ENCODE data around the gene TES.

The TES gene

DNA sequence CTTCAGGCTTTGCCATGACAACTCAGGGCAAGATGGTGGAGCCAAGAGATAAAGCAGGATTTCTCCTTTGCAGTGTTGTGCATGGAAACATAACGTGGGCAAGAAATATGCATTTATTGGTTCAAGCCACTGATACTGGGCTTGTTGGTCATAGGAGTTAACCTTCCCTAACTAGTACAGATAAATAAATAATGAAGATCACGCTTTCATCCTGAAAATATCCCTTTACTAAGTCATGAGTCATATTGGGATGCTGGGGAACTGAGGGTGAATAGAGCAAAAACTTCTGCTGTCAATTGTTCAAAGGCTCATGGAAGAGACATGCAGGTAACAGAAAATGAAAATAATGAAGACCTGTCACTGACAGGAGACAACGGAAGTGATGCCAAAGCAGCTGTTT is 55.5 kb downstream of the TES start:
- TF ChIP-seq CTCF (IDR thresholded peaks at IDR 0.05; ENCODE audit: extremely low read depth, insufficient read depth, missing control alignments), result no peak
- no peak for DNase-seq (ENCODE audit: low spot score)
- in situ Hi-C loops (cut with MboI; ENCODE audit: low pct_unique_long_range_greater_than_20kb, low sequenced_read_pairs, unreplicated experiment), result loop anchor here (10.0 to 25.0 kb wide), 2 partner anchors 329 to 546 kb away; no protein-coding TSS in a partner anchor

- no peak for TF ChIP-seq CTCF (IDR thresholded peaks at IDR 0.05; ENCODE audit: extremely low read depth, insufficient read depth, missing control alignments)
- in situ Hi-C loops (cut with MboI; ENCODE audit: low pct_unique_long_range_greater_than_20kb, low sequenced_read_pairs, unreplicated experiment), result loop anchor here (10.0 to 25.0 kb wide), 2 partner anchors 325 to 543 kb away; no protein-coding TSS in a partner anchor
- no peak for DNase-seq (ENCODE audit: low spot score)
Measured at GRCh38 chr7:116269466-116269865, 59.1 kb downstream of the TES start.

DNA sequence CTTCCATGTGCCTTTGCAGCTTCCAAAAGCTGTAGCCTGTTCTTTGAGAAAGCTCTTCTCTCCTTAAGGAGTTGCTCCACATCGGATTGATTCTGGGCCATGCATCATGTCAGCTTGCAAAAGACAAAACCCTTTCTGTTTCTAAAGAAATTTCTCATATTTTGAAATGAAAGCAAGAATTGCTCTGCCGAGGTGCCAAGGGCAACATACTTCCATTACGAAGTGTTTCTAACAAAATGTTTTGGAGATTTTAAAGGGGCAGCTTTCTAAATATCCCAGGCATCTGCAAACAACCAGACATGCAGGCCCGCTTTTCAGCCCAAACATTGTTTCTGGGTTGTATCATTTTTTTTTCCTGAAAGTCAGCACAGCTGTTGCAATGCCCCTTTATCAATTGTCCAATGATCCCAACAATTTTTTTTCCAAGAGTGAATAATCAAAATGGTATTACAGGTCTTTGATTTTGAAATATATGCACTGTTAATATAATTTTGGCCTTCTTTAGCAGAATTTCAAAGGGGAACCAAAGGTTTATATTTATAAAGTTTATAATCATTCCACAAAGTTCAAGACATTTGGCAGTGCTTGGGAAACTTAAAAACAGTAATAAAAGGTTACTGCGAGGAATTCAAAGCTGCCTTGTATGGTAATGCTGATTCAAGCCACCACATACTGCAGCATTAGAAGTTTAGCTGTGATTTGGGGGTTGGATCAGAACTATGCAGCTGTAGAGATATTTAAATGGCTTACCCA is 61.0 kb downstream of the TES start:
- in situ Hi-C loops (cut with MboI; ENCODE audit: low pct_unique_long_range_greater_than_20kb, low sequenced_read_pairs, unreplicated experiment), result loop anchor here (25.0 kb wide), 1 partner anchor 541 kb away; no protein-coding TSS in a partner anchor
- DNase-seq (ENCODE audit: low spot score), result no peak
- TF ChIP-seq CTCF (IDR thresholded peaks at IDR 0.05; ENCODE audit: extremely low read depth, insufficient read depth, missing control alignments), result no peak

DNA sequence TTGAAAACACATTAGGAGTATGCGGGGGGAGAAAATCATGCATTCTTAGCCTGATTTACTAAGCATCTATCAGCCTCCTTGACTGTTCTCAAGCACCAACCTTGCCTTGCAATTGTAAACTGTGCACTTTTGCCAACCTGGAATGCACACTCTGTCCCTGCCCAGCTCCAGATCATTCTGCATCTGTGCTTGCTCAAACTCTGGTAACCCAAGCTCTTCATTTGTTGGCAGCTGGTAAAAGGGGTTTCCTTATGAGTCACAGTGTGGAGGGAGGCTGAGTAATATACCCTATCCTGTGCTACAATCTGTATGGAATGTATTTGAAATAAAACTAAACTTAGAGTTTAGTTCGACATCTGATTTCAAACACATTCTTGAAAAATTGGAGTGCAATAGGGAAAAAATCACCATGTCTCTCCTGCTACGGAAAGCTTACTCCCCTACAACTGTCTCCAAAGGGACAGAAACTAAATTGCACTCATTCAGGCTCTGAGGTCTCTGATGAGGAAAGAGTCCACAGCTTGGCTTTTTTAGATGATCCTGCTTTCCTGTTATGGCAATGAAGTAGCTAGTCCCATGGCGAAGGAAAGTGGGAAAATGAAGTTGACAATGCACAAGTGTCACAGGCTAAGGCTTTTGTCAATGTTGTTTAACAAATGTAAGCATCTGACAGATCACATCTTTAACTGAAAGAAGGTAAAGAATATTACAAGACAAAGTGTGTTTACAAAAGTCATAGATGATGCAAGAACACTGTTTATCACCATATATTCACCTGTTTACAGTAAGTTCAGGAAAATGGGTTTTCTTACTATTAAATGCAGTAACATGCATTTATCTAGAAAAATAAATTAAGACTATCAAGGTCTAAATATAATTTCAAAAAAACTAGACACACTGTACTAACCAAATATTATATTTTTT is 61.9 kb downstream of the TES start:
- no peak for DNase-seq (ENCODE audit: low spot score)
- in situ Hi-C loops (cut with MboI; ENCODE audit: low pct_unique_long_range_greater_than_20kb, low sequenced_read_pairs, unreplicated experiment), result loop anchor here (25.0 kb wide), 1 partner anchor 540 kb away; no protein-coding TSS in a partner anchor
- no peak for TF ChIP-seq CTCF (IDR thresholded peaks at IDR 0.05; ENCODE audit: extremely low read depth, insufficient read depth, missing control alignments)

DNA sequence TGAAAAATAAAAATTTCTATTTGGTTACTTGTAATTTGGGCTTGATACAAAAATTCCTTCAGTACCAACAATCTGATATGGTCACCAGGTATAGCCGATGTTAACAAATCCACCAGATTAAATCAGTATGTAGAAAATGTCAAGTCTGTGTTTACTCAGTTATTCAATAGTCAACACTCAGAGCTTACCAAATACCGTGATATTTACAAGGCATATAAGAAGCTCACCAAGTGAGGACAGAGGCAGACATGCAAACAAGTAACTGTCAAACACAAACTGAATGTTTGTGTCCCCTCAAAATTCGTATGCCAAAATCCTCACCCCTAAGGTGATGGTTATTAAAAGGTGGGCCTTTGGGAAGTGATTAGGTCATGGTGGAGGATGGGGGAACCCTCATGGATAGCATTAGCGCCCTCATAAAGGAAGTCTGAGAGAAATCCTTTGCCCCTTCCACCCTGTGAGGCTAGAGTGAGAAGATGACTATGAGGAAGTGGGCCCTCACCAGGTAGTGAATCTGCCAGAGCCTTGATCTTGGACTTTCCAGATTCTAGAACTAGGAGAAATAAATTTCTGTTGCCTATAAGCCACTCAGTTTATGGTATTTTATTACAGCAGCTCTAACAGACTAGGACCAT is 63.1 kb downstream of the TES start:
- TF ChIP-seq CTCF (IDR thresholded peaks at IDR 0.05; ENCODE audit: extremely low read depth, insufficient read depth, missing control alignments), result no peak
- DNase-seq (ENCODE audit: low spot score), result no peak
- in situ Hi-C loops (cut with MboI; ENCODE audit: low pct_unique_long_range_greater_than_20kb, low sequenced_read_pairs, unreplicated experiment), result loop anchor here (25.0 kb wide), 1 partner anchor 539 kb away; no protein-coding TSS in a partner anchor

- no peak for DNase-seq (ENCODE audit: low spot score)
- TF ChIP-seq CTCF (IDR thresholded peaks at IDR 0.05; ENCODE audit: extremely low read depth, insufficient read depth, missing control alignments), result no peak
- in situ Hi-C loops (cut with MboI; ENCODE audit: low pct_unique_long_range_greater_than_20kb, low sequenced_read_pairs, unreplicated experiment), result loop anchor here (25.0 kb wide), 1 partner anchor 538 kb away; no protein-coding TSS in a partner anchor
Measured at GRCh38 chr7:116273918-116274301, 63.6 kb downstream of the TES start.
